ENCODE measurements around the gene FAM20B. TPM values are rescaled to one million over a fixed set of nuclear protein-coding genes. Genes with fewer than 3 reads are reported as not detected.

Gene FAM20B
- total and polyA plus RNA-seq, 2 of the 8 experiments (the other 6 are each of a cell fraction or from before 2014, with no cell fraction given): 8.3 to 36.6 TPM

DNA sequence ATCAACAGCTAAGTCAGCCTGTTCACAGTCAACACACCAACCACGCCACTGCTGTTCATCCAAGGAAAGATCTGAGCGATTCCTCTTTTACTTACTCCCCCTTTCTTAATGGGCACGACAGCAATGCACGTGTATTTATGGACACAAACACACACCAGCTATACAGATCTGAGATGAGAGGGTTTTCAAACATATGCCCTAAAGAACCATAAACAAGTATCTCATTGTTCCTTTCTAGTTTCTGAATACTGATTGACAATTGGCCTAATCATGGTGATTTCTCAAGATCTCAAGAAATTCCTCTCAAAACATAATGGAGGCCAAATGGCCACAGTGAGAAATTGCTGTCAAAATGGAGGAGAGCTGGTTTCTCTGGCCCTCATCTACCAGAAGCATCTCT, 74.2 kb downstream of the FAM20B start (continued):
- no peak for TF ChIP-seq BCL11A (IDR thresholded peaks at IDR 0.05; ENCODE audit: low read depth in 2 of 2, low read length in 2 of 2)
- no peak for TF ChIP-seq HDAC6 (IDR thresholded peaks at IDR 0.05; ENCODE audit: low read depth, low read length)
- no peak for TF ChIP-seq PHF8 (conservative IDR thresholded peaks at IDR 0.05; ENCODE audit: low read depth, low read length)
- no peak for TF ChIP-seq JUND (IDR thresholded peaks at IDR 0.05; ENCODE audit: low read length)
